ENCODE measurements around the gene TMEM145.

TMEM145 gene

GRCh38 chr19:42348211-42348610 is 35.1 kb downstream of the TMEM145 start:
- TF ChIP-seq JUND (IDR thresholded peaks at IDR 0.05; ENCODE audit: low read depth) = no peak
- no peak for DNase-seq (ENCODE audit: low read depth in 1 of 2, low spot score in 1 of 2)
- in situ Hi-C loops (cut with HindIII; ENCODE audit: low pct_unique_long_range_greater_than_20kb, low sequenced_read_pairs) = no loop called here

DNA sequence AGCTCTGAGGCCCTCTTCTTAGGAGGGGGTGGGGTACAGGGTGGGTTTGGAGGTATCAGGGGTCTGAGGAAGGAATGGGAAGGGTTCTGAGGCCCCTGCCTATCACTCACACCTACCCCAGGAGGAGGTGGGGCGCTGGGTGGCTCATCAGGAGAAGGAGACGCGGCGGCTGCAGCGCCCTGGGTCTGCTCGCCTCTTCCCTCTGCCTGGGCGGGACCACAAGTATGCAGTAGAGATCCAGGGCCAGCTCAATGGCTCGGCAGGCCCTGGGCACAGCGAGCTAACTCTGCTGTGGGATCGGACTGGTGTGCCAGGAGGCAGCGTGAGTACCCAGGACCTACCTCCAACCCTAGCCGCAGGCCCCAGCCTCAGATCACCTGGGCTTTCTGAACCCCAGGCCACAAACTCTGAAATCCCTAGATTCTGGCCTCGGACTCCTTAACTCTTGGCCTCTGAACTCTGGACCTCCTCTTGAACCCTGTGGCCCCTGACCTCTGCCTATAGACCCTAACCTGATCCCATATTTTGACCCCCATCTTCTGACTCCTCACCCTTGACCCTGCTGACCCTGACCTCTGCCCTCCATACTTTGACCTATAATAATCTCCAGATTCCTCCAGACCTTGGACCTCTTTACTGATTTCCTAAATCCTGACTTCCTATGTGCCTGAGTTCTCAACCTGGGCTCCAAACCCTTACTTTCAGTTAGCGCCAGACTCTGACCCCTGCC is 36.4 kb downstream of the TMEM145 start:
- no peak for DNase-seq (ENCODE audit: low read depth in 1 of 2, low spot score in 1 of 2)
- in situ Hi-C loops (cut with HindIII; ENCODE audit: low pct_unique_long_range_greater_than_20kb, low sequenced_read_pairs) = no loop called here
- TF ChIP-seq JUND (IDR thresholded peaks at IDR 0.05; ENCODE audit: low read depth) = no peak

GRCh38 chr19:42350417-42350816 is 37.3 kb downstream of the TMEM145 start:
- in situ Hi-C loops (cut with HindIII; ENCODE audit: low pct_unique_long_range_greater_than_20kb, low sequenced_read_pairs) = no loop called here
- TF ChIP-seq JUND (IDR thresholded peaks at IDR 0.05; ENCODE audit: low read depth) = no peak
- DNase-seq (ENCODE audit: low read depth in 1 of 2, low spot score in 1 of 2) = no peak

DNA sequence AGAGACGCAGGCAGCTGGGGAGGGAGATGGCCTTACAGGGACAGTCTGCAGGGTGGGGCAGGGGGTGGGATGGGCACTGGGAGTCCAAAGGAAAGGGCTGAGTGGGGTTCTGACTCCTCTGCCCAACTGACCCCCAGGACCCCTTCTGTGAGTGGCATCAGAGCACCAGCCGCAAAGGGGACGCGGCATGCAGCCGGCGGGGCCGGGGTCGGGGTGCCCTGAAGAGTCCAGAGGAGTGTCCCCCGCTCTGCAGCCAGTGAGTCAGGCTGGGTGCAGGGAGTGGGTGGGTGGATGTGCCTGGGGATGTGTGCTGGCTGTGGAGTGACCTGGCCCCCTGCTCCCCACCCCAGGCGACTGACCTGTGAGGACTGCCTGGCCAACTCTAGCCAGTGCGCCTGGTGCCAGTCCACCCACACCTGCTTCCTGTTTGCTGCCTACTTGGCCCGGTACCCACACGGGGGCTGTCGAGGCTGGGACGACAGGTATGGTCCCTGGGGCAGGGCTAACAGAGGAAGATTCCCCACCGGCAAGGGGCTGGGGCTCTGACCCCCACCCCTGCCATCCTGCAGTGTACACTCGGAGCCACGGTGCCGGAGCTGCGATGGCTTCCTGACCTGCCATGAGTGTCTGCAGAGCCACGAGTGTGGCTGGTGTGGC is 38.1 kb downstream of the TMEM145 start:
- DNase-seq (ENCODE audit: low read depth in 1 of 2, low spot score in 1 of 2) = no peak
- in situ Hi-C loops (cut with HindIII; ENCODE audit: low pct_unique_long_range_greater_than_20kb, low sequenced_read_pairs) = no loop called here
- no peak for TF ChIP-seq JUND (IDR thresholded peaks at IDR 0.05; ENCODE audit: low read depth)

DNA sequence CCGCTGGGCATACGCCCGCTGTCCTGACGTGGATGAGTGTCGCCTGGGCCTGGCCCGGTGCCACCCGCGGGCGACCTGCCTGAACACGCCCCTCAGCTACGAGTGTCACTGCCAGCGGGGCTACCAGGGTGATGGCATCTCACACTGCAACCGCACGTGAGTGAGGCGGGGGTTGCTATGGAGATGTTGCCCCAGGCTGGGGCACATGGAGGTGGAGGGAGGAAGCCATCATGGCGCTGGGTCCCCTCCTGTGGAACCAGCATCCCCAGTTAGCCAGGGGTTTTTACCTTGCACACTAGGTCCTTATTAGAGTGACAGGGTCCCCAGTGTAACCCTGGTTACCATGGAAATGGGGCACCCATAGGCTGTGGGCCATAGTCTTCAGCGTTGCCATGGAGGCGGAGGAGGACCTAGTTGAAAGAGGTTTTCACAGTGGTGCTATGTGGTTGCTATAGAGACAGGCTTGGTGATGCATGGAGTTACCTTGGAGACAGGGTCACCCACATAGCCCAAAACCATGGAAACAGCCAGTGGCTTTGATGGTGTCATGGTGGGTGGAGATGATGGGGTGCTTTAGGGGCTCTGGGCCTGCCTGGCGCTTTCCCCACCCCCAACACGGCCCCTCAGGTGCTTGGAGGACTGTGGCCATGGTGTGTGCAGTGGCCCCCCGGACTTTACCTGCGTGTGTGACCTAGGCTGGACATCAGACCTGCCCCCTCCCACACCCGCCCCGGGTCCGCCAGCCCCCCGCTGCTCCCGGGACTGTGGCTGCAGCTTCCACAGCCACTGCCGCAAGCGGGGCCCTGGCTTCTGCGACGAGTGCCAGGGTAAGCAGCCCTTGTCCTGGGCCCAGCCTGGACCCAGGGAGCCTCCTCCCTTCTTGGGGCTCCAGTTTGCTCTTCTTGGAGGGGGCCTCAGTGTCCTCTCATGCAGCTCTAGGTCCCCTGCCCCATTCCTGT is 39.5 kb downstream of the TMEM145 start:
- DNase-seq (ENCODE audit: low read depth in 1 of 2, low spot score in 1 of 2) = peak in 1 of 2 experiments; percentile 5

GRCh38 chr19:42353341-42354015 is 40.4 kb downstream of the TMEM145 start:
- in situ Hi-C loops (cut with HindIII; ENCODE audit: low pct_unique_long_range_greater_than_20kb, low sequenced_read_pairs) = no loop called here
- no peak for TF ChIP-seq JUND (IDR thresholded peaks at IDR 0.05; ENCODE audit: low read depth)
- no peak for DNase-seq (ENCODE audit: low read depth in 1 of 2, low spot score in 1 of 2)

More for the DNA sequence above, 39.5 kb downstream of the TMEM145 start:
- TF ChIP-seq JUND (IDR thresholded peaks at IDR 0.05; ENCODE audit: low read depth) = no peak
- in situ Hi-C loops (cut with HindIII; ENCODE audit: low pct_unique_long_range_greater_than_20kb, low sequenced_read_pairs) = no loop called here

DNA sequence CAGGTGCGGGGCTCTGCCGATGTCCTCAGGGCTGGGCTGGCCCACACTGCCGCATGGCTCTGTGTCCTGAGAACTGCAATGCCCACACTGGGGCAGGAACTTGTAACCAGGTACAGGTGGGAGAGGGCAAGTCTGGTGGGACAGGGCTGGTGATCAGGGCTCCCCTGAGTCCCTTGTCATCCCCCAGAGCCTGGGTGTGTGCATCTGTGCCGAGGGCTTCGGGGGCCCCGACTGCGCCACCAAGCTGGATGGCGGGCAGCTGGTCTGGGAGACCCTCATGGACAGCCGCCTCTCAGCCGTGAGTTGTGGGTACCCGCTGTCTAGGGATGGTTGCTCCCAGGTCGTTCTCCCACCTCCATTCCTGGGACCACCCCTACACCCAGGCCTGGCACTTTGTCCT is 42.8 kb downstream of the TMEM145 start:
- in situ Hi-C loops (cut with HindIII; ENCODE audit: low pct_unique_long_range_greater_than_20kb, low sequenced_read_pairs) = no loop called here
- TF ChIP-seq JUND (IDR thresholded peaks at IDR 0.05; ENCODE audit: low read depth) = no peak
- no peak for DNase-seq (ENCODE audit: low read depth in 1 of 2, low spot score in 1 of 2)

GRCh38 chr19:42356686-42357085 is 43.6 kb downstream of the TMEM145 start:
- in situ Hi-C loops (cut with HindIII; ENCODE audit: low pct_unique_long_range_greater_than_20kb, low sequenced_read_pairs) = no loop called here
- no peak for TF ChIP-seq JUND (IDR thresholded peaks at IDR 0.05; ENCODE audit: low read depth)
- no peak for DNase-seq (ENCODE audit: low read depth in 1 of 2, low spot score in 1 of 2)

DNA sequence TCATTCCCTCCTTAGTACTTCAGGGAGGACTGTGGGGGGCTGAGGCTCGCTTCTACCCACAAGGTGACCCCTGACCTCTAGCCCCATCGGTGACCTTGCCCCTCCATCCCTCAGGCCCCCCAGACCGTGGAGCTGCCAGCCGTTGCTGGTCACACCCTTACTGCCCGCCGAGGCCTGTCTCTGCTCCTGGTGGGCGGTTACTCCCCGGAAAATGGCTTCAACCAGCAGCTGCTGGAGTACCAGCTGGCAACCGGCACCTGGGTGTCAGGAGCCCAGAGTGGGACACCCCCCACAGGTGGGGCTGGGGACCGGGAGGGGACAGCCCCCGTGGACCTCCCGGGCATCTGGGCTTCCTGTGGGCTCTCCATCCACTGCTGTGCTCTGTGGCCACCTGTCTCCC is 44.2 kb downstream of the TMEM145 start:
- in situ Hi-C loops (cut with HindIII; ENCODE audit: low pct_unique_long_range_greater_than_20kb, low sequenced_read_pairs) = no loop called here
- TF ChIP-seq JUND (IDR thresholded peaks at IDR 0.05; ENCODE audit: low read depth) = no peak
- no peak for DNase-seq (ENCODE audit: low read depth in 1 of 2, low spot score in 1 of 2)

DNA sequence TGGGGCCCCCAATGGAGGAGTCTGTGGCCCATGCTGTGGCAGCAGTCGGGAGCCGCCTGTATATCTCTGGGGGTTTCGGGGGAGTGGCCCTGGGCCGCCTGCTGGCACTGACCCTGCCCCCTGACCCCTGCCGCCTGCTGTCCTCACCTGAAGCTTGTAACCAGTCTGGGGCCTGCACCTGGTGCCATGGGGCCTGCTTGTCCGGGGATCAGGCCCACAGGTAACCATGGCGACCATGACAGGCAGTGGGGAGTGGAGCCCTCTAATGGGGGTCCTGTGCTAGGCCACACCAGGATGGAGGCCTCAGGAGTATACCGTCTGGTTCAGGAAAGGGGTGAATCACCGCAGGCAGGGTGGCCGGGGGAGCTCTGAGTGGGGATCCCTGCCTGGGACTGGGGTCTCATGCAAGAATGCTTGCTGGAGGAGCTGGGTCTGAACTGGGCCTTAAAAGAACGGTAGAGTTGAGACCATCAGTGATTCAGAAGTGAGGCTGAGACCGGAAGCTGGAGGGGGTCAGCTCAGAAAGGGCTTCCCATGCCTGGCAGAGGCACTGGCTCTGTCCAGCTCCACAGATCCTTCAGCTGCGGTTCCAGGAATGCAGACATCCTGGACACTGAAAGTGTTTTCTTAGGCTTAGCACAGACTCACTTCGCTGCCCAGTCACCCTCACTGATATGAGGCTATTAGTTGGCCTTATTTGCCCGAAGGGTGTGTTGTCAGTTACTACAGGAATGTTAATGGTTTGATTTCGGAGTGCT is 47.9 kb downstream of the TMEM145 start:
- DNase-seq (ENCODE audit: low read depth in 1 of 2, low spot score in 1 of 2) = no peak
- TF ChIP-seq JUND (IDR thresholded peaks at IDR 0.05; ENCODE audit: low read depth) = no peak
- in situ Hi-C loops (cut with HindIII; ENCODE audit: low pct_unique_long_range_greater_than_20kb, low sequenced_read_pairs) = no loop called here

GRCh38 chr19:42361545-42361910 is 48.4 kb downstream of the TMEM145 start:
- in situ Hi-C loops (cut with HindIII; ENCODE audit: low pct_unique_long_range_greater_than_20kb, low sequenced_read_pairs) = no loop called here
- TF ChIP-seq JUND (IDR thresholded peaks at IDR 0.05; ENCODE audit: low read depth) = no peak
- no peak for DNase-seq (ENCODE audit: low read depth in 1 of 2, low spot score in 1 of 2)

DNA sequence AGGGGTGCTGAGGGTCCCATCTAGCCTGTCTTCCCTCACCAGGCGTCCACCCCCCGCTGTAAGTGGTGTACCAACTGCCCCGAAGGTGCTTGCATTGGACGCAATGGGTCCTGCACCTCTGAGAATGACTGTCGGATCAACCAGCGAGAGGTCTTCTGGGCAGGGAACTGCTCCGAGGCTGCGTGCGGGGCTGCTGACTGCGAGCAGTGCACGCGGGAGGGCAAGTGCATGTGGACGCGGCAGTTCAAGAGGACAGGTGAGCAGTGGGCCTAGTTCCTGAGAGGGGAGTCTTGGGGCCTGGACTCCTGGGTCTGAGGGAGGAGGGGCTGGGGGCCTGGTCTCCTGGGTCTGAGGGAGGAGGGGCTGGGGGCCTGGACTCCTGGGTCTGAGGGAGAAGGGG is 49.2 kb downstream of the TMEM145 start:
- no peak for TF ChIP-seq JUND (IDR thresholded peaks at IDR 0.05; ENCODE audit: low read depth)
- no peak for DNase-seq (ENCODE audit: low read depth in 1 of 2, low spot score in 1 of 2)
- in situ Hi-C loops (cut with HindIII; ENCODE audit: low pct_unique_long_range_greater_than_20kb, low sequenced_read_pairs) = no loop called here

All from T47D (cell line).